Retina (tissue), 1 donor: Measurements from ENCODE around the gene GCN1.
A peak's percentile ranks its signal among the peaks of the same experiment; 100 is the strongest.

Source experiments
- DNase-seq: peaks from one replicate; pipeline ENCODE4 v3.0.0-alpha.2; 2016

Gene GCN1

GRCh38 chr12:120115692-120116440 is 78.6 kb downstream of the GCN1 start:
- DNase-seq = peak; percentile 28

- no peak for DNase-seq
Observed at GRCh38 chr12:120115066-120115465, 79.4 kb downstream of the GCN1 start.

DNA sequence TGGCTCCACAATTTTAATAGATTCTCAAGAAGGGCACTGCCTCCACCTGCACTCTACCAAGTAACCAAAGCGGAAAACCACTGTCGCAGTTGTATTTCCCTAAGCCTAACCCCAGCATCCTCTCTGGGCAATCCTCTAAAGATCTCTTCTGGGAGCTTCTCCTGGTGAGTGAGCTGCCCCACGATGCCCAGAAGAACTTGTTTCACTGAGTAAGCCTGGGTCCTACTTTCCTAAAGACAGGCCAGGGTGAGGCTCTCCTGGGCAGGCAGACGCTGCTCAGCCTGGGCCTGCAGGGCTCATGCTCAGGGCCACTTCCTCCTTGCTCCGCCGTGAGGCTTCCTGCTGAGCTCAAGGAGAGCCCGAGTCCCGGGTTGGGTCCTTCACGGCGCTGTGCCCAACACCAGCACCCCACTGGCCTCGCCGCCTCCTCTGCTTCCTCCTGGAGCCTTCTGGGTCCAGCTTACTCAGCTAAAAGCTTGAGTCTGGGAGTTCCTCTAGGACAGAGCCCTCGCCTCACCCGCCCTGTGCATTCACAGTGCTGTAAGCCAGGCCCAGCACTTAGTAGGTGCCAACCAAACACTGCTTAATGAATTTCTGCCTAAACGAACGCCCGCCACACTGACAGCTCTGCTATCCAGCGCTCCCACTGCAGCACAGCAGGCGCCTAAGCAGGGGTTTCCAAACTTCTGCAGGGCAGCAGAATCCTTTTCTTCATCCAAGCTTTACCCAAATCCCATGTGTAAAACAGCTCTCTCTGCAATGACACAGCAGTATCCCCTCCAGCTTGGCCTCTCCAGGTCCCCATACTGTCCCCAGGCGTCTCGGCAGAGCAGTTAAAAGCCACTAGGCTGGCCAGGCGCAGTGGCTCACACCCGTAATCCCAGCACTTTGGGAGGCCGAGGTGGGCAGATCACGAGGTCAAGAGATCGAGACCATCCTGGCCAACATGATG is 83.7 kb downstream of the GCN1 start:
- no peak for DNase-seq

GRCh38 chr12:120109570-120110267 is 84.8 kb downstream of the GCN1 start:
- DNase-seq = no peak

DNA sequence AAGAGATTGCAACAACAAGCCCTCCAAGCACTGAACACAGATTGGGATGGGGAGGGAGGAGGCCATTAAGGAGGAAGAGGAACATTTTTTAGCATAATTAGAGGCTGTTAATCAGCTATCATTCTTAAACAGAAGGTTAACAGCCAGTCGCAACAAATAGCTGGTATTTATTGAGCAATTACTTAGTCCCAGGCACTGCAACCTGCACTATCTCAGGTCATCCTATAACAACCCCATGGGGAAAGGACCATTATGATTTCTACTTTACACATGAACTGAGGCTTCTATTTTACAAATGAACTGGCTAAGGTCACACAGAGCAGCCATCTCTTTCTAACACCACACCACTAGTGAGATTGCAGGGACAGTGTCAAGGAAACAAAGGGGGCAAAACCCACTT is 88.4 kb downstream of the GCN1 start:
- no peak for DNase-seq

GRCh38 chr12:120103371-120103770 is 91.1 kb downstream of the GCN1 start:
- DNase-seq = no peak

DNA sequence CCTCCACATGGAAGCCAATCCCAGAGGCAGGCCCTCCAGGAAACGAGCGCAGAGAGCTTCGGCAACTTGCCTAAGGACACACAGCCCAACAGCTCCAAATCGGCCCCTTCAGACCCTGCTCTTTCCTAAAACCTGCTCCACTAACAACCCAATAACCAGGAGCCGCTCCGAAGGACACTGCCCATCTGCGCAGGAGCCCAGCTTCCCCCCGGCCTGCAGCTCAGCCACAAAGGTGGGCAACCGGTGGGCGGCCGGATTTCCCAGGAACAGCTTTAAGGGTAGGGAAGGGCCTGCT is 91.5 kb downstream of the GCN1 start:
- no peak for DNase-seq

- no peak for DNase-seq
Observed at GRCh38 chr12:120102189-120103043, 92.1 kb downstream of the GCN1 start.

- no peak for DNase-seq
Observed at GRCh38 chr12:120101617-120102016, 92.9 kb downstream of the GCN1 start.

- no peak for DNase-seq
Observed at GRCh38 chr12:120101182-120101581, 93.3 kb downstream of the GCN1 start.

DNA sequence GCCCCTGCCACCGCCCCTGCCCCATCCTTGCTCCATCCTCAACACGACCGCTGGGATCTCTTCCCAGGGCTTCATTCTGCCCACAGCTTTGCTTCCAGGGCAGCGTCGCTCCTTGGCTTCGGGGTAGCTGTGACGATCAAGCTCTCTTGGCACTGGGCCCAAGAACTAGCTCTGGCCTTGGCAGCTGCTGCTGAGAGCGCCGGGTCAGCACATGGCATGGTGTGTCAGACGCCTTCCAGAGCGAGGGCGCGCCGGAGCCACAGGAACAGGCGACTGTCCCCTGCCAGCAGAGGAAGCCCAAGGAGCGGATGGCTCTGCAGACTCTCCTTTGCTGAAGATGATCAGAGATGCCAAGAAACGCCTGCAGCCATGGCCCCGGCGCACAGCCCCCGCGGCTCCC is 93.9 kb downstream of the GCN1 start:
- DNase-seq = no peak

DNA sequence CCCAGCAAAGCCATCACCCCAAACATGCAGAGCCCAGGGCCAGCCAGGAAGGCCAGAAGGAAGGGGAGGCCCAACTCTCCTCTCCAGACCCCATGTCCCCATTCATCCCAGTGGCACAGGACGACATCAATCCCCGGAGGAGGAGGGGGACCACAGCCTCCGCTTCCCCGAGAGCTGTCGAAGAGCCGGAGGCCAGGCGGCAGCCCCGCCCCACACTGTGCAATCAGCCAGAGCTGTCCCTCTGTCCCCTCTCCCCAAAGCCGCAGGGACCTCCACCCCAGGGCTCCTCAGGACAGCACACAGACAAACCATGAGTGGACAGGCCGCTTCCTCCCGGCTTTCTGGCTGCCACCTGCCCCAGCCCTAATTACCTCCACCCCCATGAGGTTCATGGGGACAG is 94.8 kb downstream of the GCN1 start:
- DNase-seq = no peak

- no peak for DNase-seq
Observed at GRCh38 chr12:120098756-120099470, 95.6 kb downstream of the GCN1 start.

DNA sequence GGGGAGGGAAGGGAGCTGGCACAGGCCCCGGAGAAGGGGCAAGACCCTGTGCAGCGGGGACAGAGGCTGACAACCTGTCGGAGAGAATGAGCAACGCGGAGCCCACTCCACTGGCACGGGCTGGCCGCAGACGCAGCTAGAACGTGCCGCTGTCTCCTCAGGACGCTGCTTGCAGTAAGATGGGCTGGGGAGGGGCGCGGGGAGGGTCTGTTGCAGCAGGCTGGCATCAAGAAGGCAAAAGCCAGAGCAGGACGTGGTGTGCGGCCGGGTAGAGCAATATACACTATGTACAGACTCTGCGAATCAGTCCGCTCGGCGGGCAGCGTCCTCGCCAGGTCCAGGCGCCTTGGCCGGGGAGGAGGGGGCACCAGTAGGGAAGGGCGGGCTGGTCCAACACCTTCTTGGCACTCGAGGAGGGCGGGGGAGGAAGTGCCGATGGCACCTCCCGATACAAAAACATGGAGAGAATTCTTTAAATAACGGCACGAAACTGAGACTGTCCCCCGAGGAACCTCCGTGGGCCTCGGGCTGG is 97.8 kb downstream of the GCN1 start:
- DNase-seq = no peak

DNA sequence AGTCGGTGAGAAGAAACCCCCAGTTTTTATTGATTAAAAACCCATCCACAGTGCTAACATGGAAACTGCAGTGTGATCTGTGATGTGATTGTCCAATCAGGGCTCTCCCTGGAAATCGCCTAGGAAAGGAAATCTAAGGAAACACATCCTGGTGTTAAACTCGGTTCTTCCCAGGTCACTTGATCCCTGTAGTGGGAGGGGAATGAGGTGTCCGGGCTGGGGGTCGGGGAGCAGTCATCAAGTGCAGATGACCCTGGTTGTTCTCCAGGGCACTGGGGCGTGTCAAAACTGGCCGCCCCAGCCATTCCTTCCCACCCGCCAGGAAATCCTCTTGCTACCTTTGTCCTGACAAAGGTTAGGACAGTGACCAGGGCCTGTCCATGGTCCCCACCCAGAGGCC is 98.8 kb downstream of the GCN1 start:
- no peak for DNase-seq

GRCh38 chr12:120095331-120095730 is 99.2 kb downstream of the GCN1 start:
- no peak for DNase-seq

DNA sequence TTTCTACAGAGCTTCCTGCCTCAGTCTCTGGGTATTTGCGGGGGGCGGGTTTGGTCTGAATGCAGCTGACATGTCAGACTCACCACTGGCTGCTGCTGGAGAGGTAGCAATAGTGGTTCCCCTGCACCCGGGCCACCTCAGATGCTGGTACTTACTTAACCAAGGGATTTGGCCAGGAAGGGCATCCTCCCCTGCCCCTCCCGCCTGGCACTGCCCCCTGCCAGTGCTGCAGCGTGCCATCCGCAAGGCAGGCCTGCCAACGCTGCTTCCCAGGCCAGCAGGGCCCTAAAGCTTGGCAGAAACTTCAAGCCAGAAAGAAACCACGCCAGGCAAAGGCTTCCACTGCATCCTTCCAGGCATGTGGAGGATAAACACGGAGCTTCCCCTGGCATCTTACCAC is 100.0 kb downstream of the GCN1 start:
- DNase-seq = no peak

DNA sequence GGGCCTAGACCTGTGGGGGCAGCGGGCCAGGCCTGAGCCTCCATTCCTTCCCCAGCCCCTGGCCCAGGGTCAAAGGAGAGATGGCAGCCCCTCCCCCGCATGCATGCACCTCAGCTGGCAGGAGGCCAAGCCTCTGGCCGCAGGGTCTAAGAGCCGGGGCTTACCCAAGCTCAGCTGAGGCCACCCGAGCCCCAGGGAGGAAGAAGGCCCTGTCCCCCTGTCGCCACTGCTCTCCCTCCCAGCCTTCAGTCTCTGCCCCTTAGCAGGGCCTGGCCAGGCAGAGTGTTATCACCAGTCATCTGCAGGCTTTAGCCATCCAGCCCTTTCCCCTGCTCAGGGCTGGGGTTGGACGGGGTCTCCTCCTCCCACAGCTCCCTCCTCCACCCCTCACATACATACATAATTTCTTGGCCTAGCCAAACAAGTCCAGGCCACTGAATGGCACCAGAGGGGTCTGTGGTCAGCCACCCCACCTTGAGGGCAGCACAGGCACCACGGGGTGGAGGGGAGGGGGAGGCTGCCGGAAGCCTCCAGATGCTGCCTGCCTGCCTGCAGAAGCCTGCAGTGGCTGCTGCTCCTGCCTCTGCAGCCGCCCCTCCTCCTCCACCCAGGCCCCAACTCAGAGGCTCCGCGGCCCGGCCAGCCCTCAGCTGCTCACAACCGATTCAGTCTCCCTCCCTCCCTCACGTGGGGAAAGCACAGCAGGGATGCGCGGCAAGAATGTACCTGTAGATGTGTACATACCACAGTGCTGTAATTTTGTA is 100.7 kb downstream of the GCN1 start:
- peak; percentile 80 for DNase-seq

DNA sequence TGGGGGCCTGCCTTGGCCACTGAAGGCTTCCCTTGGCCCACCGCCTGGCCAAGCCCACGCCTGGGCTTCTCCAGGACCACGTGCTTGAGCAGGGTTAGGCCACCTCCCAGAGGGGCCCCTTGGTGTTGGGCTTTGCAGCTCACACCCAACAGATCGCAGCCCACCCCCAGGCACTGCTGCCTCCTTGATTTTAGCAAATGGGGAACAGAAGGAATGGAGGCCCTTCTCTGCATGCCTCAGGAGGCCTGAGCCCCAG is 101.3 kb downstream of the GCN1 start:
- no peak for DNase-seq

DNA sequence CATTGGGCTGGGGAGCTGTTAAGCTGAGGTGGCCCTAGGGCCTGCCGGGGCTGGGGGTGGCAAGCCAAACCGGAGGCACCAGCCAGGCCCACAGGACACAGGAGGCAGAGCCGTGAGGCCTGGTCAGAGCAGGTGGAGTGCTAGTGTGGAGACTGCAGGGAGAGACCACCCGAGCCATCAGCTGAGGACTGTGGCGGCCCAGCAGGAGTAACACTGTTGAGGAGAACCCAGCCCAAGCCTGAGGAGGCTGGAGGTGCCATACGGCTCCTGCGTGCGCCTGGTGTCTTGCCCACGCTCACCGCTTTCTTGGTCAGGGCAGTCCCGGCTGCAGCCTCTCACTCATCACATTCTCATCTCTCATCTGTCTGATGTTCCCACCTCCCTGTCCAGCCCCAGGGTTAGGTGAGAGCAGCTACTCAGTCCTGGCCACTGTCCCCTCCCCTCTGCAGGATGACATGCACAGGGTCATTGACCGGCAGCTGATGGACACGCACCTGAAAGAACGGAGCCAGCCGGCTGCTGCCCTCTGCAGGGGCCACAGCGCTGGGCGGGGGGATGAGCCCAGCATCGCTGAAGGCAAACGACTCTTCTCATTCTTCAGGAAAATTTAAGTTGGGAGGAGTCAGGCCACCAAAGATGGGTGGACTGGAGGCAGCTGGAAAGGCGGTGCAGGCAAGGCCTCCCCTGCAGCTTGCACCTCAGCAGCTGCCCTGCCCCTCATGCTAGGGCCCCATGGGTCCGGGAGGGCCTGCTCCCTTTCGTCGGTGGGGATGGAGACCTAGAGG is 101.8 kb downstream of the GCN1 start:
- peak; percentile 30 for DNase-seq
